ENCODE data around the gene CD209.
A peak's percentile ranks its signal among the peaks of the same experiment; 100 is the strongest.

The CD209 gene

DNA sequence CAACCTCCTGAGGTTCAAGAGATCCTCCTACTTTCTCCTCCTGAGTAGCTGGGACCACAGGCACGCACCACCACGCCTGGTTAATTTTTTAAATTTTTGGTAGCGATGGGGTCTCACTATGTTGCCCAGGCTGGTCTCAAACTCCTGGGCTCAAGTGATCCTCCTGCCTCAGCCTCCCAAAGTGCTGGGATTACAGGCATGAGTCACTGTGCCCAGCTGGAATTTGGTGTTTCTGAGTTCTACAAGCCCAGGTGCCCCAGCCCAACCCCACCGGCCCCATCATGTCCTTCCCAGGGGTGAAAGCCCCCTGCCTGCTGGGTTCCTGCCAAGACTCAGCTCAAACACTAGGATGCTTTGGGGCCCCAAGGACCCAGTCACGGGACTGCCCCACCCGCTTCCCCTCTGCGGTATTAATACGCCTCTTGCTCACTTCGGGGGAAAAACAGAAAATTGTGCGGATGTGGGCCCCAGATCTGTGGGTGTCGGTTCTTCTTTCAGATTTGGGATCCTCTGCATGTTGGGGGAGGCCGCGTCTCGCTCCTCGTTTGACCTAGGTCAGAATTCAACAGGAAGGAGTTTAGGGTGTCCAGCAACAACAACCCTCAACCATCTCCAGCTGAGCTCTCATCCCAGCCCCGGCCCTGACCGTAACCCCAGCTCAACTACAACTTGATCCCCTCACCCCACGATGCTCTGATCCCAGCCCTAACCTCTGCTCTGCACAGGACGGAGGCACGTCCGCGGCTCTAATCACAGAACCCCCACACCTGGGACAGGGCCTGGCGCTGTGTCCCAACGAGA is 41.7 kb downstream of the CD209 start:
- DNase-seq (ENCODE audit: low spot score), result peak; percentile 4

DNA sequence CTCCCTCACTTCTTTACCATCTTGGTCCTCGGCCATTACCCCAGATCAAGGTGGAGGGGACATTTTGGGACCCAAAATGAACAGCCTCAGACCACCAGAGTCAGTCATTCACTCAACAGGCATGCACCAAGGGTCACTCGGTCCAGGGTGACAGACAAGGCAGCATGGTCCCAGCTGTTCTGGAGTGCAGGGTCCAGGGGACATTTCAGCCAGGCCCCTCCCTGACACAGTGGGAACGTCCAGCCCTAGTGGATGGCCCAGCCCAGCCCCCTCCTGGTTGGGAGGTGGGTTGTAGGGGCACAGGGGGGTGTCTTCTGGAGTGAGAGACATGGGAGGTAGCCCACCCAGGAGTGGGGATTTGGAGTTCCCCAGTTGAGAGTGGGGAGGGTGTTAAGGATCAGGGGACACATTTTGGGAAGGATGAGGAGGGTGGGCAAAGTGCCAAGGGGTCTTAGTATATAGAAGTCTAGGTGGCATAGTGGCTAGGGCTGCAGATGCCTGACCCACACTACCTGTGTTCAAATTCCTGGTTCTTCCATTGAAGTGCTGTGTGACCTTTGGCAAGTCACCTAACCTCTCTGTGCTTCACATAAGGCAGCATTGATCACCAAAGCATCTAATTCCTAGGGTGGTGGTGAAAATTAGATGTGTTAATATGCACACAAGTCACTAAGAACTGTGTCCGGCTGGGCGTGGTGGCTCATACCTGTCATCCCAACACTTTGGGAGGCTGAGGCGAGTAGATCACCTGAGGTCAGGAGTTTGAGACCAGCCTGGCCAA is 42.9 kb downstream of the CD209 start:
- DNase-seq (ENCODE audit: low spot score), result no peak

DNA sequence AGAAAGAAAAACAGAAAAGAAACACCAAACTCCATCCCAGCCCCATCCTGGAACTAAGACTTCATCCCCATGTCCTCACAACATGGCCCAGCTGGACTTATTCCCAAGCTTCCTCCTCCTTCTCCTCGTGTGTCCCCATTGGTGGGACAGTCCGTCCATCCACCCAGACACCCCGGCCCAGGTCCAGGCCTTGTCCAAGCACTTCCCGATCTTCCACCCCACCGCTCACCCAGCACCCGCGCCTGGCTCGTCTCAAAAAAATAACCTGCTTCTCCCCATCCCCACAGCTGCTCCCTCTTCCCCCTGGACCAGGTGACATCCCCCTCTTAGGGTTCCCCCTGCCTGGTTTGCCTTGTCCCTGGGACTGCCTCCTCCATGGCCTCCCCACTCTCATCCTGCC is 44.0 kb downstream of the CD209 start:
- DNase-seq (ENCODE audit: low spot score), result no peak

DNA sequence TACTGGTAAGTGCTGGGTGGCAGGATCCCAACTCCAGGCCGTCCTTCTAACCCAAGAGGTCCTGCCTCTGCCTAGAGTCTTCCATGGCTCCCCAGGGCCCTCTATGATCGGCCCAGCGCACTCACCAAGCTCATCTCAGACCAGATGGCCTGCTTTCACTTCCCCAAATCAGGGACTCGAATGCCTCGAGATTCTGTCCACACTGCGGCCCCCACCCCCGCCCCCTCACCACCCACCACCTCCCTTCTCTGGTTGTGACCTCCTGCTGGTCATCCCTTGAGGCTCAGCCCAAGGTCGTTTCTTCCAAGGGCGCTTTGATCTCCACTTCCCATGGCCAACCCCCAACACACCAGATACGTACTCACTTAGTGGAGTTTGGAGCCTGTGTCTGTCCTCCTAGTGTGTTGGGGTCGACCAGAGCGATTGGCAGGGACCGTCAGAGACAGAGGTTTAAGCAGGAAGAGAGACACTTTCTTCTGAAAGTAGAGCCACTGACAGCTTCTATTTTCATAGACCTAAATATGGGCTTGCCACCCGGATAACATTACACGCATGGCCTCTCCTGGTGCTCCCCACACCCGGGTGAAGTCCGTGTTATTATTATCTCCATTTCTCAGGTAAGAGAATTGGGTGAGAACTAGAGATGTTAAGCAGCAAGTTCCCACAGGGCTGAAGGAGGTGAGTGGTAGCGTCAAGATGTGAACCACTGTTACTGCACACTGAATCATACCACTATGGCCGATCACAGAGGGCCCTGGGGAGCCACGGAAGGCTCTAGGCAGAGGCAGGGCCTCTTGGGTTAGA is 45.5 kb downstream of the CD209 start, which contains the start of gene FCER2:
FCER2 (minus strand) TSS at position 478 of the 804 bp plus-strand sequence. CDS start 2,371 bp downstream, outside the sequence.
- DNase-seq (ENCODE audit: low spot score), result no peak

DNA sequence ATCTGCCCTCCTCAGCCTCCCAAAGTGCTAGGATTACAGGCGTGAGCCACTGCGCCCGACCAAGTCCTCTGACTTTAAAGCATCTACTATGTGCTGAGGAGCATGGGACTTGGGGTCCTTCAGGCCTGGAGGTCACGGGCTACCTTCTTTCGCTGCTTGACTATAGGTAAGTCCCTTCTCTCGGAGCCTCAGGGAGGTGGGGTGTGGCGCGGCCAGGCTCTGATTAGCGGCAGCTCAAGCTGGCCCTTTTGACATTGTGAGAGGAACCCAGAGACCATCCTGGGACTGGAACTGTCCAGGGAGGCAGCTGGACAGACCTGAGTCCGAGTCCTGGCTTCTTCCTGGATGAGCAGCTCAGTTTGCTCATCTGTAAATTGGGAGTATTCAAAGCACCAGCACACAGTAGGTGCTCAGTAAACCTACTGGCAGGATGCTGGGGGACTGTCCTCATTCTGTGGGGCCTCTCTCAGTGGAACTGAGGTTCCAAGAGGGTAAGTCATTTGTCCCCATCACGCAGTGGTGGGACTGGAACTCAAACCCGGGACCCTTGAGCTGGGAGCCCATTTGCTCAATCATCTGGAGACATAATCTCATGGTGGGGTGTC is 46.2 kb downstream of the CD209 start:
- DNase-seq (ENCODE audit: low spot score), result no peak

DNA sequence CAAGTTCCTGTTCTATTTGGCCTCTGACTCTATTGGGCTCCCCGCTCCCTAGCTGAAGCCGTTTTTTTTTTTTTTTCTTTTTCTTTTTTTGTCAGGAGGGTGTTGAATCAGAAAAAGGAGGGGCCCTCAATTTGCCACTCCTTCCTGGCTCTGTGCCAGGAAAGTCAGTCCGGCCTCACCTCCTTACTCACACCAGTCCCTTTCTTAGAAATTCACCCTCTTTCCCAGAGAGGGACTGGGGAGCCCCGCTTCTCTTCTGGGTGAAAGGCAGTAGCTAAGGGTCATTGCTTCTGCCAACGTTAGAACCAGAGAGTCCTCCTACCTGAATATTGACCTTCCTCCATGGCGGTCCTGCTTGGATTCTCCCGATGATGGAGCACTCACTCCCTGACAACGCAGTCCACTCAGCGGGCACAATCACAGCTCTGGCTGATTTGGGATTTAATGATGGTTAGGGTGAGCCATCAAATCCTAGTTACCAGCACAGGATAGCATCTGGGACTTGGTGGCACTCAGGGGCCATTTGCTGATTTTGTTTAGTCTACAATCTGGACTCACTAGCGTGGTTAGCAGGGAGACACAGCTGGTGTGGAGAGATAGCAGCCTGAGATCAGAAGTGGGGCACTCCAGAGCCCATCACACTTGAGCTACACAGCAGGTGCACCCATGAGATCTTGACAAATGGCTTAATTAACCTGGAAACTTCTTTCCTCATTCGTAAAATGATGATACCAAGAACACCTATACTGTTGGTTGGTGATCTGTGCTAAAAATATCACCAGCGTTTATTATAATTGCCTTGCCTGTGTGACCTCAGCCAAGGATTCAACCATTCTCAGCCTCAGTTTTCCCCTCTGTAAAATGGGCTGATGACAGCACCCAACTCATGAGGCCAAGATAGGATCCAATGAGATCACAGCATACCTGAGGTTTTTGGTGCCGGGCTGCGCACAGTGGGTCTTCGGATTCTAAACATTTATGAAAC is 47.6 kb downstream of the CD209 start:
- no peak for DNase-seq (ENCODE audit: low spot score)

DNA sequence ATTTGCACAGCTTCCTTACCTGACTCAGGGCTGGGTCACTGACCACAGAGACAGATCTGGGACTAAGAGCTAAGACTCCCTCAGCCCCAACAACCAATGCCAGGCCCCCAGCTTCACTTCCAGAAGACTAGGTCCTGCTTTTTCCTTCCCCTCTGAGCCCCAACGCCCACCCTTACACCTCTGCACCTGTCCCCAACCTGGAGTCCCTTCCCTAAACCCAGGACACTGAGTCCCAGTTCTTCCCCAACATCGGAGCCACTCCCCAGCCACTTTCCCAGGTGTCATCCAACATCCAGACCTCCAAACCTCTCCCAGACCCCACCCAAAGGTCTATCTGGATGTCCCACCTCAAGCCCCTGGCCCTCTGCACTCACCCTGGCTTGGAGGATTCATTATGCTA is 48.3 kb downstream of the CD209 start:
- no peak for DNase-seq (ENCODE audit: low spot score)

DNA sequence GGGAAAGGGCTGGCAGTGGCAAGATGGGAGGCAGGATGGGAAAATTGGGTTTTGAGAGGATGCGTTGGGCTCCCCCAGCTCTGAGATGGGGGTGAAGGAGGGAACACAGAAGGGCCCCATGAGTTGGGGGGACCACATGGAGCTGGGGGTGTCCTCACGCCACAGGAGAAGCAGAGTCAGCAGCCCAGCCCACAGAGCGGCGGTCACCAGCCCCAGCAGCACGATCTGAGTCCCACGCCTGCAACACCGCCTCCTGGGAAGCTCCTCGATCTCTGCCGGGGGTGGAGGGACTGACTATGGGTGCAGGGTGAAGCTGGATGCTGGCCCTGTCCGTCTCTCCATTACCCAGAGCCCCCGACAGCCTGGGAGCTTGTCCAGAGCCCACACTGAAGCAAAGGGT is 48.8 kb downstream of the CD209 start:
- DNase-seq (ENCODE audit: low spot score), result no peak

DNA sequence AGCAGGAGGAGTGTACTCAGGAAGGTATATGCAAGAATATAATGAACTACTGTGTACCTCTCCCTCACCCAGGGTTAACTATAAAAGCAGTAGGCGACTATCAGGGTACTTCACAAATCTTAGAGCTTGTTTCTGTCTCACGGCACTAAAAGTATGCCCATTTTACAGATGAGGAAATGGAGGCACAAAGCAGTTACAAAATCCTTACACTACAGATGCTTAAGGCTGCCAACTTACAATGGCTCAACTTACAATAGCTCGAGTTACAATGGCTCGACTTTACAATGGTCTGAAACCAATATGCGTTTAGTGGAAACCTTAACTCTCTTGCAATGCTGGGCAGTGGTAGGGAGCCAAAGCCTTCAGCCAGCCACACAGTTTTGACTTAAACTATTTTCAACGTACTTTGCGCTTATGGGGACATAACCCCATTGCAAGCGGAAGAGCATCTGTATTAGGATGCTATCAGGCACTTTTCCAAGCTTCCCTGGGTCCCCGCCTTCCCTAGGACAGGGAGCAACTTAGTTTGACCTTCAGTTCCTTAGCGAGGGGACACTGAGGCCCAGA is 49.5 kb downstream of the CD209 start:
- DNase-seq (ENCODE audit: low spot score), result no peak

DNA sequence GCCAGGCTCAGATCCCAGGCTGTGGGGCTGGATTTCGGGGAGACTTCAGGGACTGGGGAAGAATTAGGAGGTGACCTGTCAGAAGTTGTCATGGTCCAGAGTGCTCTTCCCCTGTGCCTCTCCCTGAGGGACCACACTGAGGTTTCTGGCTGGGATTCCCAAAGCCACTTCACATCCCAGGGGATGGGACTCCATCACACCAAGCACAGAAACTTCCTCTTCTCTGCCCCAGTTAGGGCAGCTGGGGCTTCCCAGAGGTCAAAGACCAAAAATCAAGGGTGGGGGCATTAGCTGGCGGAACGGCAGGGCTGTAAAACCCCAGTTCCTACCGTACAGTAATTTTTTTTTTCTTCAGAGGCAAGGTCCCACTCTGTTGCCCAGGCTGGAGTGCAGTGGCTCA is 52.8 kb downstream of the CD209 start:
- DNase-seq (ENCODE audit: low spot score), result no peak

DNA sequence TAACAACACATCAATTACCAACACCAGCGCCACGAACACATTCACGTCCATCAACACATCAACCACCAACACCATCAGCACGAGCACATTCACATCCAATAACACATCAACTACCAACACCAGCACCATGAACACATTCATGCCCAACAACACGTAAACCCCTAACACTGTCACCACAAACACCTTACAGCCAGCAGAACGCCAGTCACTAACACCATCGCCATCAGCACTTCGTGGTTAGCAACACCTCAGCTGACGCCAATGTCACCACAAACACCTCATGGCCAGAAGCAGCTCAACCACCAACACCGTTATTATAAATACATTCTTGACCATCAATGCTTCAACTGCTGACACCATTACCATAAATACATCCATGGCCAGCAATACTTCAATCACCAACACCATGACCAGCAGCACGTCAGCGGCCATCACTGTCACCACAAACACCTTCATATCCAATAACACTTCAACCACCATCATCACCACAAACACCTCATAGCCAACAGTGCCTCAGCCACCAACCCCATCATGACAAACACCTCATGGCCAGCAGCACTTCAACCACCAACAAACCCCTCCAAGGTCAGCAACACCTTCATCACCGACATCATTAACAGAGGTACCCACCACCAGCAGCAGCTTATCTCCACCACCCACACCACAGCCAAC is 54.8 kb downstream of the CD209 start:
- DNase-seq (ENCODE audit: low spot score), result no peak

DNA sequence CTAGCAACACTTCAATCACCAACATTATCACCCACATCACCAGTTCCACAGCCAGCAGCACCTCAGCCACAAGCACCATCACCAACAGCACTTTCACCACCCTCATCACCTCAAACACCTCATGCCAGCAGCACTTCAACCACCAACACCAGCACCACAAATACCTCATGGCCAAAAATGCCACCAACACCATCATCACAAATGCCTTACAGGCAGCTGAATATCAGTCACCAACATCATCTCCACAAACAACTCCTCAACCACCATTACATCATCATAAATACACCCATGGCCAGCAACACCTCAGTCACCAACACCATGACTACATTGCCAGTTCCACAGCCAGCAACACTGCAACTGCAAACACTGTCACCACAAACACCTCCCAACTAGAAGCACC is 55.8 kb downstream of the CD209 start:
- DNase-seq (ENCODE audit: low spot score), result no peak

DNA sequence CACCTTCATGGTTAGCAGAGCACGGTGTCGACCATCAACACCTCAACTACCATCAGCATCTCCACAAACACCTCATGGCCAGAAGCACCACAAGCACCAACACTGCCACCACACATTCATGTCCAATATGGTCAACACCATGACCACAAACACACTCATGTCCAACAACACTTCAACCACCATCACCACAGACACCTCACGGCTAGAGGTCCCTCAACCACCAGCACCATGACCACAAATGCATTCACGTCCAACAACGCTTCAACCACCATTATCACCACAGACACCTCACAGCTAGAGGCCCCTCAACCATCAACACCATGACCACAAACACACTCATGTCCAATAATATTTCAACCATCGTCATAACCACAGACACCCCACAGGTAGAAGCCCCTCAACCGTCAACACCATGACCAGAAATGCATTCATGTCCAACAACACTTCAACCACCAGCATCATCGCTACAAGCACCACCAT is 56.5 kb downstream of the CD209 start:
- DNase-seq (ENCODE audit: low spot score), result no peak

Data from Ammon's horn (tissue), 1 donor.